Fibroblast of villous mesenchyme (primary cell): ENCODE measurements around the gene RIMS4. TPM values are rescaled to one million over a fixed set of nuclear protein-coding genes. Genes with fewer than 3 reads are reported as not detected.

Experiments
- DNase-seq: peaks from one replicate; pipeline ENCODE4 v3.0.0-alpha.2; 2010; ENCODE audit warnings: low read depth
- H3K4me3 ChIP-seq: 2 replicates; pipeline ENCODE4 v1.5.1; 2011; ENCODE audit warnings: low read depth, mild to moderate bottlenecking, low read length
- total RNA-seq: library from RNA; depleted of rRNA; stranded (reverse); fragments of >200 nt; gene quantifications from 2 replicates; pipeline ENCODE4 v1.2.3, GENCODE V29; 2012
- TF ChIP-seq, protein P1 (sequence below): IDR thresholded peaks from 2 replicates; pipeline ENCODE4 v1.5.1; 2012; ENCODE audit warnings: low read depth, mild to moderate bottlenecking, low read length; ENCODE audit not compliant: insufficient read depth

The RIMS4 gene
- total RNA-seq, 1 donor = not detected

DNA sequence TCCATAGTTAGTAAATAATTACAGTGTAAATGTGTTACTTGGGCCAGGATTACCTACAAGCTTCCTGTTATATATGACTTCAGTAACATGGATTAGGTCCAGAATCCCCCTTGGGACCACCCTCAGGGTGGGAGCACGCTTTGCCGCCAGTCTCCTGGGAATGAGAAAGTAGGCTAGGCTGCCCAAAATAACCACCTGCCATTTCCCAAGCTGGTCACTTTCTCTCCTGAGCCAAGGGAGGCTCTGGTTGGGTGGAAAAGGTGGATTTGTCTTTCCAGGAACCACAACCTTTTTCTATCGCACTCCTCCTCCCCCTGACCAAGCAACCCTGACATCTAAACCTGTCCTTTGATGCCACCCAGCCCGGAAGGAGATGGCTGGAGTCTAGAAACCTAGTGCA, 9.6 kb upstream of the RIMS4 start:
- DNase-seq = no peak
- no peak overlapping the region for H3K4me3 ChIP-seq
- TF ChIP-seq, protein P1, sequence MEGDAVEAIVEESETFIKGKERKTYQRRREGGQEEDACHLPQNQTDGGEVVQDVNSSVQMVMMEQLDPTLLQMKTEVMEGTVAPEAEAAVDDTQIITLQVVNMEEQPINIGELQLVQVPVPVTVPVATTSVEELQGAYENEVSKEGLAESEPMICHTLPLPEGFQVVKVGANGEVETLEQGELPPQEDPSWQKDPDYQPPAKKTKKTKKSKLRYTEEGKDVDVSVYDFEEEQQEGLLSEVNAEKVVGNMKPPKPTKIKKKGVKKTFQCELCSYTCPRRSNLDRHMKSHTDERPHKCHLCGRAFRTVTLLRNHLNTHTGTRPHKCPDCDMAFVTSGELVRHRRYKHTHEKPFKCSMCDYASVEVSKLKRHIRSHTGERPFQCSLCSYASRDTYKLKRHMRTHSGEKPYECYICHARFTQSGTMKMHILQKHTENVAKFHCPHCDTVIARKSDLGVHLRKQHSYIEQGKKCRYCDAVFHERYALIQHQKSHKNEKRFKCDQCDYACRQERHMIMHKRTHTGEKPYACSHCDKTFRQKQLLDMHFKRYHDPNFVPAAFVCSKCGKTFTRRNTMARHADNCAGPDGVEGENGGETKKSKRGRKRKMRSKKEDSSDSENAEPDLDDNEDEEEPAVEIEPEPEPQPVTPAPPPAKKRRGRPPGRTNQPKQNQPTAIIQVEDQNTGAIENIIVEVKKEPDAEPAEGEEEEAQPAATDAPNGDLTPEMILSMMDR = no peak

DNA sequence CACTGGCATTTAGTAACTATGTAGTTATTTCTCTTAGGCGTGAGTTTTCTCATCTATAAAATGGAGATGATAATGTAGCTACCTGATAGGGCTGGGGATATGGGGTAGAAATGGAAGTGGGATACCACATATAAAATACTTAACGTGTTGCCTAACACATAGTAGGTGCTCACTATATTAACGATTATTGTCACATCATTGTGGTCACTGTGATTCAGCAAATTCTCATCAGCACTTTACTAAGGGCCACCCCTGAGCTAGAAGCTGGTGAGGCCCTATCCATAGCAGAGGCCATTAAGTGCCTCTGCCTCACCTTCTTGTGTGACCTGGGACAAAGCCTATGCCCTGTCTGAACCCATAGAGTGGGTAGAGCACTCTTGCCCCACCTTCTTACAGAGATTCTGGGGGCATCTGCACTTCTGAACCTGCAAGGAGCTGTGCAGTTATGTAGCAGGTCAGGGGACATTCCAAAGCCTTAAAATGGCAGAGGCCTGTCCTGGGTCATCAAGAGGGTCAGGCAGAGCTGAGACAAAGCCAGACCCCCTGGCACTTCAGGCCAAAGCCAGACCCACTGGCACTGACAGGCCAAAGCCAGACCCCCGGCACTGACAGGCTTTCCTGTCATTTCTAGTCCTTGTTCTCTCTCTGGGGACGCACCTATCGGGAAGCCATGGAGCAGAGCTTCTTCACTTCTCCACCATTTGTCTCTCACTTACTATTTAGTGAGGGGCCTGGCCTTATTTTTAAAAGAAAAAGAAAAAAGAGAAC, 7.0 kb upstream of the RIMS4 start:
- TF ChIP-seq, protein P1 = no peak
- H3K4me3 ChIP-seq = no peak overlapping the region
- no peak for DNase-seq

DNA sequence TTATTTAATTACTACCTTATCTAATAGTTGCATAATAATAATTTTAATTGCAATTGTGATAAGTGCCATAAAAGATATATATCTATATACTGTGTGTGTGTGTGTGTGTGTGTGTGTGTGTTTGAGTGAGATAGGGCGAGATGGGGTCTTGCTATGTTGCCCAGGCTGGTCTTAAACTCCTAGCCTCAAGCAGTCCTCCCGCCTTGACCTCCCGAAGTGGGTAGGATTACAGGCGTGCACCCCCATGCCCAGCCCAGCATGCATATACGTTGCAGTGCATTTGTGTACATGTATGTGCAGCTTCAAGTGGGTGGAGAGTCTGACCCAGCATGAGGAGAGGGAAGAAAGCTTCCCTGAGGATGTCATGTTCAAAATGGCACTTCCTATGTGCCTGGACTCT, 4.6 kb upstream of the RIMS4 start:
- no peak overlapping the region for H3K4me3 ChIP-seq
- TF ChIP-seq, protein P1 = no peak
- no peak for DNase-seq

DNA sequence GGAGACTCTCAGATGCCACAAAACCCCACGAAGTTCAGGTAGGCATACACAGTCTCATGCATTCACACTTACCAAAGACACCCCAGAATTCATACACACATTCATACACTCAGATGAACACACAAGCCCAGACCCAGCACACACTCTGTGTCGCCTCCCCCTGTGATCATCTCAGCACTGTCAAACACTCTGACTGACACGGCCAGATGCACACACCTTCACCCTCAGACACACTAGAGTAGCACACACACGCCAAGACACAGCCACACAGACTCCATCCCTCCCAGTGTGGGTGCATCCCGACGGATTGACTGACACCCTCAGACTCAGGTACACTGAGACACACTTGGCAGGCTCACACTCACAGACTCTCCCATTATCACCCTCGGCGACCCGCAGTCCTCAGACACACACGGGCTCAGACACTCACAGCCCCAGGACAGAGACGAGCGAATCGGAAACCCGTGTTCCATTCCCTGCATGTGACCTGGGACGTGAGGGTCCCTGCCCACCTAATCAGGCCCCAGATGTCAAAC, 872 bp upstream of the RIMS4 start:
- H3K4me3 ChIP-seq = no peak overlapping the region
- TF ChIP-seq, protein P1 = no peak
- no peak for DNase-seq

DNA sequence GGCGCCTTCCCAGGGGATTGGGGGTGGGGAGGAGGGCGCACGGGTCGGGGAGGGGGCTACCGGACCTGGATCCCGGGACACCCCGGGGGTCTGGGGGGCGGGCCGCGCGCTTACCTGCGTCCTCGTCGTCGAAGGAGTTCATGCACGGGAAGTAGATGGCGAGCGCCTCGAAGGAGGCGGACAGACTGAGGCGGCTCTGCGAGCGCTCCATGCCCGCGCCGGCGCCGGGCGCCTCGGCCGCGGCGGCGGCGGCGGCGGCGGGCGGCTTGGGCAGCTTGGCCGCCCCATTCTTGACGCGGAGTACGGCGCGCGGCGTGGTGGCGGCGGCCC, 320 bp downstream of the RIMS4 start:
- no peak overlapping the region for H3K4me3 ChIP-seq
- DNase-seq = no peak

DNA sequence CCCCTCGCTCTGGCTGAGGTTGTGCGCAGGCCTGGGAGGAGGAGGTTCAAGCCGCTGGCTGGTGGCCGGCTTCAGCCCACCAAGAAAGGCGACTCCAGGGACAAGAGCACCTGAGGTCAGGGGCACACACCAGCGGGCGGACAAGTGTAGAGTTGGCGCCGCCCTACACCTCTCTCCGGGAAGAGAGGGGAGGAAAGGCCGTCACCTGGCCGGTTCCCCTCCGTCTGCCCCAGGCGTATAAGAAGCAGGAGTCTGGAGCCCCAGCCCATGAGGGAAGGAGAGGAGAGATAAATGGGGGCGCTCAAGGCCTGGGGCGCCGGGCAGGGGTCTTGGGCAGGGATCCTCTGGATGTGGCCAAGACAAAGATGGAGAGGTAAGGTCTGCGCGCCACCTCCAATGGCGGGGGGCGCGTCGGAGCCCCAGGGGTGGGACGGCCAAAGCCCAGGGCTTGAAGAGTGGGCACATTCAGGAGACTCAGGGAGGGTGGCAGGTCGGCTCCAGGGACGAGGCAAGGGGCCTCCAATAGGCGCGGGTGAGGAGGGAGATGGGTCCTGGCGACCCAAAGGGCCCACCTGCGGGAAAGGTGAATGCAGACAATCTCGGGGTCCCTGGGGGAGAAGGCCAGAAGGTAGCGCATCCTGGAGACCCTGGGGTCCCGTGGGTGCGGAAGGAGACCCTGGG, 826 bp downstream of the RIMS4 start:
- H3K4me3 ChIP-seq = no peak overlapping the region
- no peak for DNase-seq
- TF ChIP-seq, protein P1 = no peak

More for the DNA sequence above, 320 bp downstream of the RIMS4 start:
- TF ChIP-seq, protein P1 = no peak
